UCSD-AML1 (cell line): ENCODE data around the gene DENND6A.
"Not testable (repeated sequence)": the region's sequence is repeated elsewhere in the genome, so short reads cannot be mapped to it uniquely, and the experiment has no call there.

Experiments used
- DNase-seq: peaks from one replicate; lab custom pipeline; 2025; ENCODE audit not compliant: unreplicated experiment; lab: John Stamatoyannopoulos, UW

The DENND6A gene, protein sequence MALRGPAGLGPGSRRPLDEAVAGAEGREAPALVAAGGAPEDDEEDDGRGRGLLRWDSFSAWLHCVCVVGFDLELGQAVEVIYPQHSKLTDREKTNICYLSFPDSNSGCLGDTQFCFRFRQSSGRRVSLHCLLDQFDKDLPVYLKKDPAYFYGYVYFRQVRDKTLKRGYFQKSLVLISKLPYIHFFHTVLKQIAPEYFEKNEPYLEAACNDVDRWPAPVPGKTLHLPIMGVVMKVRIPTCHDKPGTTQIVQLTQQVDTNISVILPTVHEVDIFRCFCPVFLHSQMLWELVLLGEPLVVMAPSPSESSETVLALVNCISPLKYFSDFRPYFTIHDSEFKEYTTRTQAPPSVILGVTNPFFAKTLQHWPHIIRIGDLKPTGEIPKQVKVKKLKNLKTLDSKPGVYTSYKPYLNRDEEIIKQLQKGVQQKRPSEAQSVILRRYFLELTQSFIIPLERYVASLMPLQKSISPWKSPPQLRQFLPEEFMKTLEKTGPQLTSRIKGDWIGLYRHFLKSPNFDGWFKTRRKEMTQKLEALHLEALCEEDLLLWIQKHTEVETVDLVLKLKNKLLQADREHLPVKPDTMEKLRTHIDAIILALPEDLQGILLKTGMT

GRCh38 chr3:57692396-57693147 lies at the start of gene DENND6A:
Gene DENND6A (minus strand): TSS chr3:57693077. CDS start chr3:57693018, 59 bp downstream.
- DNase-seq = peak; percentile 97

- no peak for DNase-seq
These were observed 47.1 kb upstream of the DENND6A start for GRCh38 chr3:57740027-57740426.

DNA sequence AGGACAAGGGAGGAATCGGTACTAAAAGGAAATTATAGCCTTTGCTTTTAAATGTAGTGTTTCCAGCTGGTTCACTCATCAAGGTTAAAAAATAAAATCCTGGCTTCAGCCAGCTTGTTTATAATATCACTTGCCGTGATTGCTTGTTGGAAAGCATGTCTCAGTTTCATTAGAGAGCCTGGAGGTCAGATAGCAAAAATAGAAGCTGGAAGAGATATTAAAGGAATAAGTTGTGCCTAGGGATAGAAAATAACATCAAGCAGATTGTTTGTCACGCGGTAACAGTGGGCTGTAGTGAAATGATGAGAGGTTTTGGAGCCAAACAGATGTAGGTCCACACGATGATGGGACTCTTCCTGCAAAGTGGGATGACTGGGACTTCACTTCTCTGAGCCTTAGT lies 45.5 kb upstream of the DENND6A start:
- DNase-seq = no peak

GRCh38 chr3:57737840-57738239 lies 45.0 kb upstream of the DENND6A start:
- no peak for DNase-seq

GRCh38 chr3:57735405-57735804 lies 42.5 kb upstream of the DENND6A start:
- no peak for DNase-seq

DNA sequence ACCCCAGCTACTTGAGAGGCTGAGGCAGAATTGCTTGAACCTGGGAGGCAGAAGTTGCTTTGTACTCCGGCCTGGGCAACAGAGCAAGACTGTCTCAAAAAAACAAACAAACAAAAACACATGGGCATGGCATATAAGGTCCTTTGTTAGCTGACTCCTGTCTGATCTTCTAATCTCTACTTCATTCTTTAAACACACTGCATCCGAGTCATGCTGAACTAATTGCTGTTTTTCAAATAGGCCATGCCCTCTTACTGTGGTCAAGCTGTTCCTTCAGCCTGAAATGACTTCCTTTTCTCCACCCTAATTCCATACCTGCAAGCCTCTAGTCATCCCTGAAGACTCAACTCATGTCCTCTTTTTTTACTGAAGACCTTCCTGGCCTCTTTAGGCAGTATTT lies 40.9 kb upstream of the DENND6A start:
- no peak for DNase-seq

- DNase-seq = no peak
These were observed 38.4 kb upstream of the DENND6A start for GRCh38 chr3:57731311-57731710.

DNA sequence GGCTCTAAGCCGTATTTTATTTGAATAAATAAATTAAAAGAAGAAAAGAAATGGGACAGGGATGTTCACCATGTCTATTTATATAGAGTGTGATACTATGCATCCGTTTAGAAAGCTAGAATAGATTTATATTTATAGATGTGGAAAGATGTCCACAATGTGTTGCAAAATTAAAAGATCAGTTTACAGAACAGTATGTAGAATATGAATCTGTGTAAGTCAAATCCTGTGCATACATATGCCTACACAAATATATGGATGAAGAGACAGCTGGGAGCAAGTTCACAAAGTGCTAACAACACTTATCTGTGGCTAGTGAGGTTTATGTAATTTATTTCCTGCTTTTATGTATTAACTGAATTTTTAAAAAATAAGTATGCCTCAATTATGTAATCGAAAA lies 37.8 kb upstream of the DENND6A start:
- DNase-seq = no peak

- no peak for DNase-seq
These were observed 36.6 kb upstream of the DENND6A start for GRCh38 chr3:57729334-57730045.

GRCh38 chr3:57727106-57727505 lies 34.2 kb upstream of the DENND6A start:
- no peak for DNase-seq

- no peak for DNase-seq
These were observed 33.5 kb upstream of the DENND6A start for GRCh38 chr3:57726397-57726796.

GRCh38 chr3:57718118-57718517 lies 25.2 kb upstream of the DENND6A start:
- DNase-seq = no peak

- DNase-seq = no peak
These were observed 24.5 kb upstream of the DENND6A start for GRCh38 chr3:57717205-57717868.

- DNase-seq = no peak
These were observed 22.8 kb upstream of the DENND6A start for GRCh38 chr3:57715686-57716085.

GRCh38 chr3:57709559-57709958 lies 16.7 kb upstream of the DENND6A start:
- no peak for DNase-seq

GRCh38 chr3:57709031-57709430 lies 16.2 kb upstream of the DENND6A start:
- no peak for DNase-seq

- no peak for DNase-seq
These were observed 13.6 kb upstream of the DENND6A start for GRCh38 chr3:57706462-57706861.

DNA sequence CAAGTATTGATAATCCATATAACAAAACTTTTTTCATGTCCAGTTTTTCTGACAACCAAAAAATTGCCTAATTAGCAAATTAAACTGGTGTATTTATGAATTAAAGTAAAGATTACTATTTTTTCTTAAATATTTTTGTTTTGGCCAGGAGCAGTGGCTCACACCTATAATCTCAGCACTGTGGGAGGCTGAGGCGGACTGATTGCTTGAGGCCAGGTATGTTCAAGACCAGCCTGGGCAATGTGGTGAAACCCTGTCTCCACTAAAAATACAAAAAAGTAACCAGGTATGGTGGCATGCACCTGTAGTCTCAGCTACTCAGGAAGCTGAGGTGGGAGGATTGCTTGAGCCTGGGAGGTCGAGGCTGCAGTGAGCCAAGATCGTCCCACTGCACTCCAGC lies 12.5 kb upstream of the DENND6A start:
- not testable (repeated sequence) for DNase-seq

GRCh38 chr3:57701781-57702180 lies 8.9 kb upstream of the DENND6A start:
- no peak for DNase-seq

DNA sequence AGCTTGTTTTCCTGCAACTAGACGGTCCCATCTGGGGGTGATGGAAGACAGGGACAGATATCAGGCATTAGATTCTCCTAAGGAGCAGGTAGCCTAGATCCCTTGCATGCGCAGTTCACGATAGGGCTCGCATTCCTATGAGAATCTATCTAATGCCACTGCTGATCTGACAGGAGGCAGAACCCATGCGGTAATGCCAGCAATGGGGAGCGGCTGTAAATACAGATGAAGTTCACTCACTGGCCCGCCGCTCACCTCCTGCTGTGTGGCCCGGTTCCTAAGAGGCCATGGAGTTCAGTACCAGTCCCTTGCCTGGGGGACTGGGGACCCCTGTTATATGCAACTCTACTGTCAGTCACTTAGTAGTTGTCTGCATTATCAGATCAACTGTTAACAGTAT lies 7.9 kb upstream of the DENND6A start:
- DNase-seq = no peak

DNA sequence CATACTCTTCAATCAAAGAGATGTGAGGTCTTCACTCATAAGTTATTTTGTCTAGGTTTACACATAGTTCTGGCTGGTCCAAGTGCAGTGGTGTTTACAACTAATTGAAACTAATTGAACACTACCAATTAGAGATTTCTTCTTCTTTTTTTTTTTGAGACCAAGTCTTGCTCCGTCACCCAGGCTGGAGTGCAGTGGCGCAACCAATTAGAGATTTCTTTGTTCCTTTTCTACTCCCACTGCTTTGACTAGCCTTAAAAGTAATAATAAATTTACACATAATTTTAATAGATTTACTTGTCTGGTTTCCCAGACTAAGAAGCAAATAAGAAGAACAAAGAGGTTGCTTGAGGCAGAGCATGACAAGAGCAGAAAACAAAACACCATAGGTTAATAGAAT lies 6.7 kb upstream of the DENND6A start:
- no peak for DNase-seq
